Nasal cavity respiratory epithelium epithelial cell of viscerocranial mucosa (primary cell): ENCODE measurements around the gene STK24. TPM values are rescaled to one million over a fixed set of nuclear protein-coding genes. Genes with fewer than 3 reads are reported as not detected.

Source experiments
- total RNA-seq: library from RNA; depleted of rRNA; stranded (reverse); fragments of >200 nt; gene quantifications from 2 replicates; pipeline ENCODE4 v1.2.3, GENCODE V29; 2014

The STK24 gene
- 176 and 226 TPM in 2 replicates for total RNA-seq

GRCh38 chr13:98576963-98577835 lies at the start of gene STK24:
Gene STK24, minus strand, starts transcription at chr13:98577107. Its CDS starts 321 bp downstream, at chr13:98576786.

Other genes with a start within 250 kb of the STK24 start
- gene SLC15A1, start 175.6 kb upstream of the STK24 start, total RNA-seq: 0.34 and 1.3 TPM in 2 replicates